Measurements from ENCODE around the gene AHDC1.

The AHDC1 gene

GRCh38 chr1:27531959-27532685 is 71.8 kb downstream of the AHDC1 start:
- no peak for DNase-seq (ENCODE audit: low spot score)

- no peak for DNase-seq (ENCODE audit: low spot score)
These were observed 73.8 kb downstream of the AHDC1 start for GRCh38 chr1:27530192-27530591.

DNA sequence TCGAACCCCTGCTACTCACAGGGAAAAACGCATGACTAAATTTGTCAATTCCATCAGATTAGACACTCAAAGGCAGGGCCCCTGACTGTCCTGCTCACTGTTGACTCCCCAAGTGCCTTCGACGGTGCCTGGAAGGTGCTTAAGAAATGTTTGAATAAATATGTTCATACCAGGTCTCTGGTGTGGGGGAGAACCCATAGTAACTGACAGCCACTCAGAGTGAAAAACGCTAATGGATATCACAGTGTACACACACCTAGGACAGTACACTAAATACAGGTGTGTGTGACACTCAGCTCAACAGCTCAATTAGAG is 74.3 kb downstream of the AHDC1 start:
- no peak for DNase-seq (ENCODE audit: low spot score)

DNA sequence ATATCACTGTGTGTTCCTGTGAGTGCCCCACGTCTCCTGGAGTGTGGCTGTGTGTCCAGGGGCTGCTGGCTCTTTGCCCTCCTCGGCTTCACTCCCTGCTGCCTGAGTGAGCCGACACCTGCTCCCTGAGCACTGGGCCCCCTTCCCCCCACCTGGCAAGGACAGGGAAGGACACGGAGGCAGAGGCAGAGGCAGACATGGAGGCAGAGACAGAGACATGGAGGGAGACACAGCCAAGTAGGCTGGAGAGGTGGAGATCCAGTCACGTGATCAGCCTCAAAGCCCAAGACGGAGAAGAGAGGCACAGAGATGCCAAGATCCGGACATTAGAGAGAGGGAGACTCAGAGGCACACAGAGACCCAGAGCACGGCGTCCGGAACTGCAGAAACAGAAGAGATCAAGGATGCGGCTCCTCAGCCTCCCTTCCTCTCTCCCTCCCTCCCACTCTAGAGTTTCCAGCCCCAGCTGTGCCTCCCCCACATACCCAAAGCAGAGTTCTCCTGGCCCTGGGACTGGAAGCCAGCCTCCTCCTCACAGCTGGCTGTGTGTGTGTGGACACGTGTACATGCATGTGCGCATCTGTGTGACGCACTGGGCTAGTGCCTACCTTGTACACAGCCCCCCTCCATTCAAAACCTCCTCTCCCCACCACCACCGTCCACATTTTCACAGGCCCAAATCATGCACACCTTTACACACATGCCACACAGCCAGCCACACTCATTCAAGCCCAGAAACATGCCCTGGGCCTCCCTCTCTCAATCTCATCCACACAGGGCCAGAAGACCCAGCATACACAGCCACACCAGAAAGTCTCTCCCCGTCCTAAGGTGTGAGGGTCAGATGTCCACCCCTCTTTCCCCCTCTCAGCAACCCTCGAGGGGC is 74.9 kb downstream of the AHDC1 start:
- DNase-seq (ENCODE audit: low spot score) = peak; percentile 70

DNA sequence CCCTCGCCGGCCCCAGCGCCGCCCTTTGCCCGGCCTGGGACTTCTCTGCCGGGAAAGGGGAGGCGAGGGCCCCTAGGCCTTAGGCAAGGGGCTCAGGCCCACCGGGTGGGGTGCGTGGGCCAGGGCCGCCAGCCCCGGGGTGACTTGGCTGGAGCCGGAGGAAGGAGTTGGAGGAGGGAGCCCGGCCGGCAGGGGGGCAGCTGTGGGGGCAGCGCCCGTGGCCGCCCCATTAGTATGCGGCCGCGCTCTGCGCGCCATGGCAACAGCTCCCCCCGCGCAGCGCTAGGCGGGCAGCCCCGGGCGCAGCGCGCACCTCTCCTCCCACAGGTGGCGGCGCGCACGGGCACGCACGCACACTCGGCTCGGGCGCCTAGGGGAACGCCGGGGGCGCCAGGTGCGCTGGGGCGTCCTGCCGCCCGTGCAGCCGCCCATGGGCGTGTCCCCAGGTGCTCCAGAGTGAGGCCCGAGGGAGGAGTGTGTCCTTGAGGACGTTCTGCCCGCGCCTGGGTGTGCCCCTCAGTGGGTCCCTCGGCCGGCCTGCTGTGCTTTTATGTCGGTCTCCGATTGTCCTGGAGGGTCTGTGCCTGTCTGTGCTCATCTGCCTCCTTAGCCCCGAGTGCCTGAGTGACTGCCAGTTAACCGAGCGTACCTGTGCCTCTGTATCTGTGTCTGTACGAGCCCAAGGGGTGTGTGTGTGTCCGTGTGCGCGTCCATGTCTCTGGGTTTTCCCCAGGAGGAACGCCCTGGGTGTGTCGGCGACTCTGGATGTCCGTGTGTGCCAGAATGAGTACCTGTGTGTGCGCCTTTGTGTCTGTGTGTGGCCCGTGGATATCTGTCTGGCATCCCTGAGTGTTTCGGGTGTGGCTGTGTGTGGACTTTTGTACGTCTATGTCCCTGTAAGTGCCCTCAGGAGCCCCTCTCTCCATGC is 75.8 kb downstream of the AHDC1 start:
- peak; percentile 82 for DNase-seq (ENCODE audit: low spot score)

DNA sequence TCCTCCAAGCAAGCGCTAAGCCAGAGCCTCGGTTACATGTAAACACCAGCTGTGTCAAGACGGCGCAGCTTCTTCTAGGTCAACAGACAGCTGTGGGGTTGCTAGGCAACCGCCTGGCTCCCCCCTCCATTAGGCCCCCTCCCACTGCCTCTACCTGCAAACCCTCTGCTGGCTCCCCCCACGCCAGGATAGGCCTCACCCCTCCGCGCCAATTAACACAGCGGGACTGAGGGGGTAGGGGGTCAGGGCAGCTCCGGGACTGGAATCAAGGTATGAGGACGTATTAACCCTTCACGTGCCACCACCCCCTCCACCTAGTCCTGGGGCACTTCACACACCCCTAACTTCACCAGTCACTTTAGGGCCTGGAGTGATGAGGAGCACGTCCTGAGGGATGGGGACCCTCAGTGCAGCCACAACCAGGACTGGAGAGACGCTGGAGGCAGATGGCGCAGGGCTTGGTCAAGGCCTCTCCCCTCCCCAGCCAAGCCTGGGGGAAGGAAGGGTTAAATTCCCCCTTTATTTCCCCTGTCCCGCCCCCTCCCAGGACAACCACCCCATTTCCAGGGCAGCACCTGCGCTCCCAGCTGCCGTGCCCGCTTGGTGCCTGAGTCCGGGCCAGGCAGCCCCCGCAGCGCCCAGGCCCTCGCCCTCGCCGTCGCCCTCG is 76.6 kb downstream of the AHDC1 start:
- peak; percentile 78 for DNase-seq (ENCODE audit: low spot score)

GRCh38 chr1:27526569-27527222 is 77.2 kb downstream of the AHDC1 start:
- DNase-seq (ENCODE audit: low spot score) = no peak

- DNase-seq (ENCODE audit: low spot score) = peak; percentile 65
These were observed 78.4 kb downstream of the AHDC1 start for GRCh38 chr1:27525296-27526272.

GRCh38 chr1:27523337-27524020 is 80.5 kb downstream of the AHDC1 start:
- no peak for DNase-seq (ENCODE audit: low spot score)

- DNase-seq (ENCODE audit: low spot score) = no peak
These were observed 81.3 kb downstream of the AHDC1 start for GRCh38 chr1:27522432-27523336.

DNA sequence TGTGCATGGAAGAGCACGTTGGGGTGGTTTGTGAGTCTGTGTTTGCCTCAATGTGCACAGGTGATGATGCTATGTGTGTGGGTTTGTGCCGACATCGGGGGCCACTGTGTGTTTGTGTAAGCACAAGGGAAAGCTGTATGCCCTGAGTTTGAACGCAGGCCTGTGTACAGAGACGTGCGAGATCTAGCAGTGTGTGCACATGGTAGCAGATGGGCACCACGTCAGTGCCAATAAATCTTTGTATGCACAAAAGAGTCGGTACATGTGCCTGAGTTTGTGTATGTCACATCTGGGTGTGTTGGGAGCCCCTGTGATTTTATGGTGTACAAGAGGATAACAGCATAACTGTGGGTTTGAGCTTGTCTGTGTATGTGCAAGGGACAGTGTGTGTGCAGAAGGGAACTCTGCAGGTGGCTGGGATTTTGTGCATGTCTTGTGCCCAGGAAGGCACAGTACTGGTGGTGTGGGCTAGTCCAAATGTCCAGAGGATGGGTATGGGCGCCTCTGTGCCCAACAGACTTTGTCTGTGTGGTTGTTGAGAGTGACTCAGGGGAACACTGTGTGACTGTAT is 82.0 kb downstream of the AHDC1 start:
- no peak for DNase-seq (ENCODE audit: low spot score)

DNA sequence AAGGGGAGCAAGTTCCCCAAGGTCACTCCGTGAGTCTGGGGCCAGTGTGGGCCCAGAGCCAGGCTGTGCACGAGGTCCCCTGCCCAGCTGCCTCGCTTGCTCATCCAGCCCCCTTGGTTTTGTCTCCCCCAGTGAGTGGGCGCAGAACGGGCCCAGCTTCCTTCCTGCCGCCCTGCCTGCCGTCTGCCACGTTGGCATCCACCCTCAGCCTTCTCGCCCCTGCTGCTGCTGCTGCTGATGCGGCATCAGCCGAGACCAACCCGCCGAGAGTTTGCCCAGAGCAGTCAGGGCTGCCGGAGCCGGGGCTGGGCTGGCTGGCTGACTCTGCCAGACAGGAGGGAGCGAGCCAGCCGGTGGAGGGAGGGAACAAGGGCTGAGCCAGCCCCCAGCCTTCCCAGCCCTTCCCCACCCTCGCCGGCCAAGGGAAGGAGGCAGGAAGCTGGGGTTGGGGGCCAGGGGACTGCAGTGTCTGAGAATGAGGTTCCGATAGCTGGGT is 82.6 kb downstream of the AHDC1 start:
- no peak for DNase-seq (ENCODE audit: low spot score)

GRCh38 chr1:27520651-27521050 is 83.3 kb downstream of the AHDC1 start:
- no peak for DNase-seq (ENCODE audit: low spot score)

DNA sequence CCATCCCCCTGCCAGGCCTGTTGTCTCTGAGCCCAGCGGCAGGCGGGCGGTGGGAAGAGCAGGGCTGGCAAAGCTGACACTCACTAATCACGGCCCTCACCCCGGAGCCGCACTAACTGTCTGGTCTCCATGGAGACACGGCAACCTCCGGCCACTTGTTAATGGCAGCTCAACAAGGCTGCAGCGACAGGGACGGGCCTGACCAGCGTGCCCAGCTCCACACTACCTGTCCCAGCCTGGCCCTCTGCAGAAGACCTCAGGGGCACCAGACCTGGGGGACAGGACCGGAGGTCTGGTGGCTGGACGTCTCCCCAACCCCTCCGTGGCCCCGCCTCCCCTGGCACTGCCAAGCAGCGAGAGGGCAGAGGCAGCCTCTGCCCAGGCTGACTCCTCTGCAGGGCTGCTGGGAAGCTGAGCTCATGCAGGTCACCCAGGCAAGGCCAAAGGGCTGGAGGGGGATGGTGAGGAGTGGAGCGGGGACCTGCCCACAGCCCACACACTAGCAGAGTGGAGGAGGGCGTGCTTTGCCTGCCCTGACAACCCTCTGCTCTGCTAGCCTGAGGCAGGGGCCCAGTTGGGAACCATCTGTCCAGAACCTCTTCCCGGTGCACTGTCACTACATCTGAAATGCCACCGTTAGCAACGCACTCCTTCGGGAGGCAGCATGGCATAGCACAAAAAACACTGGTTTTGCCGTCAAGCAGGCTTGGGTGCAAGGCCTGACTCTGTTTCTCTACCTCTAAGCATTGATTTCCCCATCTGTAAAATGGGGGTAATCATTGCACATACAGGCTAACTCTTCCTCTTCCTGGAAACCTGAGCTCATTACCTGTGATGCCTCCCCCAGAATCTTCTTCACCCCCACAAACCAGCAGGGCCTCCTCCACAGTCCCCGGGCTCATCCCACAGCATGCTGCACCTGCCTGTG is 84.3 kb downstream of the AHDC1 start:
- DNase-seq (ENCODE audit: low spot score) = peak; percentile 78

DNA sequence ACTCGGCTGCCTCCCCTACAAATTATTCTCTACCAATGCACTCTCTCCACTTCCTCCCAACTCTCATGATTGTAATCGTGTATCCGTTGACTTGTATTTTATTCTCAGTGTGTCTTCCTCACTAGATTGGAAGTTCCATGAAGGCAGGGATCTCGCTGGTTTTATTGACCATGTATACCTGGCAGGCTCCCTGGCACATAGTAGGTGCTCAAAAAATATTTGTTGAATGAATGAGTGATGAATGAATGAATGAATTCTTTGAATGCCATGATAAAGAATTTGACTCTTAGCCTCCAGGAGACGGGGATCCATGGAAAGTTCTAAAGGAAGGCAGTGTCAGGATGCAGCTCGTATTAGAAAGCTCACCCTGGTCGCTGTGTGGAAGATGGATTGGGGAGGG is 85.1 kb downstream of the AHDC1 start:
- no peak for DNase-seq (ENCODE audit: low spot score)

DNA sequence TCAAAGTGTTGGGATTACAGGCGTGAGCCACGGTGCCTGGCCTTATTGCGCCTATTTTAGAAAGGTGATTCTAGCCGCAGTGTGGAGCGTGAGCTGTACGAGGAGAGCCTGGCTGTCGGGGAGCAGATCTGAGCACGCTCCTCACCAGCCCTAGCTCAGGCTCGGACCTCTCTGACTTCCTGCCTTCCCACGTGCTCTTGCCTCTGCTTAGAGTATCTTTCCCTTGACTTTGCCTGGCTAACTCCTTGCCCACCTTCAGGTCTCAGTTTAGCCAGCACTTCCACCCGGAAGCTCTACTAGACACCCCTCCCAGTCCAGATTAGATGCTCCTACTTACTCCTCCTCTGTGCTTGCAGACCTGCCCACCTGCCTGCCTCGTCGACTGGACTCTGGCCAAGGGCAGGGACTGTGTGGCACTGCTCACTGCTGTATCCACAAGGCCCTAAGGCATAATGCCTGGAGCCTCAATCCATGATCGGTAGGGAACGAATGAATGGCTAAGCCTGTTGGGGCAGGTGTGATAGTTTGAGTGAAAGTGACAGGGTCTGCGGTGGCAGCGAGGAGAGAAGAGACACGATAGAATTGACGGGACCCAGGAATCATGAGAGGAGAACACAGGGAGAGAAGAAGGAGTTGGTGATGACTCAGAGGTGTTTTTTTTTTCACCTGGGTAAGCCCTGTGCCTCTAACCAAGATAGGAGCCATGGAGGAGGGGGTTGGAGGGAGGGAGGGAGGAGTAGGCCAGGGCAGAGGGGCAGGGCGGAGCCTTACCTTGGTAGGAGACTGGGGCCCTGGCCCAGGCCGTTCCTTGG is 85.8 kb downstream of the AHDC1 start:
- DNase-seq (ENCODE audit: low spot score) = no peak
